Erythroblast (primary cell): ENCODE results near the gene YTHDF1.

Experiments
- GATA1 ChIP-seq: IDR thresholded peaks from 2 replicates; pipeline ENCODE4 v1.6.1; 2011; ENCODE audit warnings: low read depth, mild to moderate bottlenecking, control low read depth, low read length, moderate library complexity
- POLR2A ChIP-seq: IDR thresholded peaks from 2 replicates; pipeline ENCODE4 v1.6.1; 2011; ENCODE audit warnings: mild to moderate bottlenecking, low read length

DNA sequence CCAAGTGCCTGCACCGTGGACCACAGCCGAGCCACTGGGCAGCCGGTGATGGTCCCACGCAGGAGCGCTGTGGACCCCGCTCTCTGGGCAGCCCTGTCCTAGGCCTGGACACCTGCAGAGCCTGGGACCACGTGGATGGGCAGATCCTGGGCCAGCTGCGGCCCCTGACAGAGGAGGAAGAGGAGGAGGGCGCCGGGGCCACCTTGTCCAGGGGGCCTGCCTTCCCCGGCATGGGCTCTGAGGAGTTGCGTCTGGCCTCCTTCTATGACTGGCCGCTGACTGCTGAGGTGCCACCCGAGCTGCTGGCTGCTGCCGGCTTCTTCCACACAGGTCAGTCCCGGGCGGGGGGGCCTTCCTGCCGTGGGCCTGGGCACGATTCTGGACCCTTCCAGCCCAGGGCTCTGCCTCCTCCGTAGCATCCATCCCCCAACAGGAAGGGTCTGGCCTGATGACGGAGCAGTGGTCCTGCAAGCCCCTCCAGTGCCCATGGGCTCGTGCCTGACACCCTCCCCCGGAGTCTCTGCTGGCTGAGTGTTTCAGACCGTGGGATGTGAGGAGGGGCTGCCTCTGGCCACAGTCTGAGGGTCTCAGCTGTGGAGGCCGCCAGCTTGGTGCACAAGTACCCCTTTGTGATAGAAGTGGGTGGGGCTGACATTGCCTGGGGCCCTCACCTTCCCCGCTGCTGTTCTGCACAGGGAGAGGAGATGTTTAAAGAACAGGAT lies 20.3 kb upstream of the YTHDF1 start:
- TF ChIP-seq POLR2A: no peak
- TF ChIP-seq GATA1: no peak
